B cell (primary cell): ENCODE data around the gene GJC1.

Source experiments
- EZH2 ChIP-seq: IDR thresholded peaks from 2 replicates; pipeline ENCODE4 v1.6.1; 2012; ENCODE audit warnings: borderline replicate concordance, low read depth, mild to moderate bottlenecking, moderate library complexity, low read length; ENCODE audit not compliant: insufficient read depth, poor library complexity, severe bottlenecking
- TF ChIP-seq, protein P1 (sequence below): fragments of 200-600 bp; IDR thresholded peaks from one replicate; pipeline ENCODE4 v1.8.0; 2022; ENCODE audit warnings: antibody characterized with exemption, mild to moderate bottlenecking

DNA sequence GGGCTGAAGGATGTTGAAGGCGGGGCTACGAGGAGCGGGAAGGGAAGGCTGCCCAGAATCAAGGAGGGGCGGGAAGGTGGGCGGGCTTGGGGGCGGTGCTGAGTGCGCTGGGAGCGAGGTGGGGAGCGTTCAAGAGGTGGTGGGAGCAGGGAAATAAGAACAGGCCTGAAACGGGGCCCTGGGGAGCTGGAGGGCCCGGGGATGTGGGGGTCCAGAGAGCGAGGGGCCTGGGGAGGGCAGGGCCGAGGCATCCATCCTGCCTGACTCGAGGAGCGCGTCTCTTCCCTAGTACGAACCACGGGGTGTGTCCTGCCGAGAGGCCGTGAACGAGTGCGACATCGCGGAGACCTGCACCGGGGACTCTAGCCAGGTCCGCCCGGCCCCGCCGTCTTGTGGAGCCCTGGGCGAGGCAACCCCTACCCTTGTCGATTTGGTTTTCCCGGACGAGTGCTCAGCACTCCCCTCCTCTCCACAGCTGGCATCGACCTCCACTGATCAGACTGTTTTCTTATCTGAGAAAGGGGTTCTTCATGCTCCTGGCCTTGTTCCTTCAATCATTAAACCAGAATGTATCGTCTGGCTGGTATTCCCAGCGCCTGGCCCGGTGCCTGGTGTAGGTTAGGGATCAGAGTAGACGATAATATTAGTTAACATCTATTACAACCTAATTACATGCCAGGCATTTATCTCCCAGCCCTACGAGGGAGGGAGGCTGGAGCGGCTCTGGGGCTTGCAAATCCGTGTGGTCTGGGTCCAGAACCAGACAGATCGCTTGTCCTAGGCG is 54.1 kb downstream of the GJC1 start:
- TF ChIP-seq, protein P1, sequence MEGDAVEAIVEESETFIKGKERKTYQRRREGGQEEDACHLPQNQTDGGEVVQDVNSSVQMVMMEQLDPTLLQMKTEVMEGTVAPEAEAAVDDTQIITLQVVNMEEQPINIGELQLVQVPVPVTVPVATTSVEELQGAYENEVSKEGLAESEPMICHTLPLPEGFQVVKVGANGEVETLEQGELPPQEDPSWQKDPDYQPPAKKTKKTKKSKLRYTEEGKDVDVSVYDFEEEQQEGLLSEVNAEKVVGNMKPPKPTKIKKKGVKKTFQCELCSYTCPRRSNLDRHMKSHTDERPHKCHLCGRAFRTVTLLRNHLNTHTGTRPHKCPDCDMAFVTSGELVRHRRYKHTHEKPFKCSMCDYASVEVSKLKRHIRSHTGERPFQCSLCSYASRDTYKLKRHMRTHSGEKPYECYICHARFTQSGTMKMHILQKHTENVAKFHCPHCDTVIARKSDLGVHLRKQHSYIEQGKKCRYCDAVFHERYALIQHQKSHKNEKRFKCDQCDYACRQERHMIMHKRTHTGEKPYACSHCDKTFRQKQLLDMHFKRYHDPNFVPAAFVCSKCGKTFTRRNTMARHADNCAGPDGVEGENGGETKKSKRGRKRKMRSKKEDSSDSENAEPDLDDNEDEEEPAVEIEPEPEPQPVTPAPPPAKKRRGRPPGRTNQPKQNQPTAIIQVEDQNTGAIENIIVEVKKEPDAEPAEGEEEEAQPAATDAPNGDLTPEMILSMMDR = no peak
- TF ChIP-seq EZH2 = no peak
